ENCODE measurements around the gene CPEB1. TPM values are rescaled to one million over a fixed set of nuclear protein-coding genes. Genes with fewer than 3 reads are reported as not detected.

The CPEB1 gene
- total RNA-seq, 1 experiment from 2014 or later, result 1.0 TPM

GRCh38 chr15:82570721-82571508, 76.2 kb downstream of the CPEB1 start:
- no peak overlapping the region for H2BK120ac ChIP-seq (ENCODE audit: low read depth, low read length, poor library complexity, severe bottlenecking)
- no peak overlapping the region for H4K91ac ChIP-seq (ENCODE audit: insufficient read length, low read depth, low read length)
- H3K4ac ChIP-seq (ENCODE audit: low read depth, low read length), result no peak overlapping the region
- H3K18ac ChIP-seq (ENCODE audit: insufficient read length, low read depth, low read length), result no peak overlapping the region
- no peaks in the 10 kb centered on the region; the same call in 1 of the 2 replicates for H3K4me1 ChIP-seq (ENCODE audit: insufficient read depth, low read length)
- no peaks in the 10 kb centered on the region for H3K9me3 Mint-ChIP-seq
- H3K9me3 ChIP-seq (ENCODE audit: control insufficient read depth, low read depth, low read length), result no peaks in the 10 kb centered on the region
- no peaks in the 10 kb centered on the region for H3K79me1 ChIP-seq (ENCODE audit: insufficient read depth, low read depth, low read length, poor library complexity, severe bottlenecking)
- no peak overlapping the region for H2BK15ac ChIP-seq (ENCODE audit: low read depth, low read length)
- H3K79me2 ChIP-seq (ENCODE audit: insufficient read depth, low read length), result no peaks in the 10 kb centered on the region
- peaks cover 21% of the 10 kb centered on the region for H3K27me3 Mint-ChIP-seq (ENCODE audit: low read depth)
- no peak overlapping the region for H3T11ph ChIP-seq (ENCODE audit: low read length)
- peak overlapping the region in 1 of 2 experiments; percentile 70; a peak in 4 of 5 replicates for H3K4me3 Mint-ChIP-seq
- H3K27me3 ChIP-seq (ENCODE audit: insufficient read depth, low read length), result no peaks in the 10 kb centered on the region
- H3K36me3 Mint-ChIP-seq (ENCODE audit: insufficient read depth in 1 of 3, low read depth in 3 of 3), result no peaks in the 10 kb centered on the region
- H3K27ac ChIP-seq (ENCODE audit: insufficient read length, low read depth, low read length), result no peak overlapping the region
- peak overlapping the region; percentile 63 for H3K4me2 ChIP-seq (ENCODE audit: insufficient read depth, insufficient read length, low read length)
- H3K4me1 Mint-ChIP-seq, result peaks cover 17 to 26% of the 10 kb centered on the region in 2 experiments
- DNase-seq, result peak; percentile 43
- no peak overlapping the region for H3K23ac ChIP-seq (ENCODE audit: insufficient read length, low read depth, low read length)
- no peak overlapping the region for H2AFZ ChIP-seq (ENCODE audit: low read length)
- no peak overlapping the region for H2BK20ac ChIP-seq (ENCODE audit: low read depth, low read length, poor library complexity, severe bottlenecking)
- TF ChIP-seq CTCF (conservative IDR thresholded peaks at IDR 0.05), result no peak
- no peak overlapping the region for H4K5ac ChIP-seq (ENCODE audit: insufficient read length, low read depth, low read length)
- H2AK5ac ChIP-seq (ENCODE audit: insufficient read length, low read length), result no peak overlapping the region
- peaks cover 4% of the 10 kb centered on the region for H3K23me2 ChIP-seq (ENCODE audit: insufficient read length, low read depth, low read length, poor library complexity, severe bottlenecking)
- no peaks in the 10 kb centered on the region for H4K20me1 ChIP-seq (ENCODE audit: control insufficient read depth, insufficient read depth, insufficient read length)
- no peak overlapping the region for H3K56ac ChIP-seq (ENCODE audit: insufficient read length, low read depth, low read length)
- peak overlapping the region; percentile 26; the same call in 1 of the 2 replicates for H3K14ac ChIP-seq (ENCODE audit: insufficient read depth, low read length)
- H2BK12ac ChIP-seq (ENCODE audit: insufficient read length, low read depth, low read length), result no peak overlapping the region
- H3K9ac ChIP-seq (ENCODE audit: extremely low read depth, insufficient read length, low read length), result no peak overlapping the region
- no peak overlapping the region for H2BK5ac ChIP-seq (ENCODE audit: insufficient read length, low read length)
- WGBS (ENCODE audit: extremely low coverage, insufficient read length, low lambda C conversion rate), result no CpG with 5 or more reads among the region's 7 CpGs
- peak overlapping the region in 1 of 3 experiments; percentile 71; a peak in 1 of 7 replicates for H3K27ac Mint-ChIP-seq
- H4K8ac ChIP-seq (replicated peaks; ENCODE audit: insufficient read length, low read depth, low read length), result no peak overlapping the region

All from H9 (cell line).